ENCODE measurements around the gene SMAD6.

DNA sequence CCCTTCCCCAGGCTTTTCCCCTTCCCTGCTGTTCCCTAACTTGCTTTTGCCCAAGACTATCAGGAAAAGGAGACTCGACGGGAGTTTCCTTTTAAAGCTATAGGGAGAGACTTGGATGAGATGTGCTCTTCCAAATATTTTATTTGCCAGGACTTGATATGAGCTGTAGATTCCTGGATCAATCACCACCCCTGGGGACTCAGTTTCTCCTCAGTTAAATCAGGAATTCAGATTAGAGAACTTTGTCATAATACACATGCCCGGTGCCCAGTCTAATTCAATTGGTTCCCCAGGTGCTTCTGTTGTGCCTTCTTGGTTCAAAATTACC is 46.6 kb downstream of the SMAD6 start:
- no peak for TF ChIP-seq CTCF (conservative IDR thresholded peaks at IDR 0.05; ENCODE audit: low read depth in 2 of 2)
- no peak for TF ChIP-seq EZH2 (IDR thresholded peaks at IDR 0.05; ENCODE audit: low read depth, unreplicated experiment)
- TF ChIP-seq POLR2AphosphoS5 (IDR thresholded peaks at IDR 0.05; ENCODE audit: low read depth): no peak
